Measurements from ENCODE around the gene LGALS4. TPM values are rescaled to one million over a fixed set of nuclear protein-coding genes. Genes with fewer than 3 reads are reported as not detected.

The LGALS4 gene
- total and polyA plus RNA-seq, 5 donors from 2014 or later = 0.10 to 2.1 TPM; not detected in 3

DNA sequence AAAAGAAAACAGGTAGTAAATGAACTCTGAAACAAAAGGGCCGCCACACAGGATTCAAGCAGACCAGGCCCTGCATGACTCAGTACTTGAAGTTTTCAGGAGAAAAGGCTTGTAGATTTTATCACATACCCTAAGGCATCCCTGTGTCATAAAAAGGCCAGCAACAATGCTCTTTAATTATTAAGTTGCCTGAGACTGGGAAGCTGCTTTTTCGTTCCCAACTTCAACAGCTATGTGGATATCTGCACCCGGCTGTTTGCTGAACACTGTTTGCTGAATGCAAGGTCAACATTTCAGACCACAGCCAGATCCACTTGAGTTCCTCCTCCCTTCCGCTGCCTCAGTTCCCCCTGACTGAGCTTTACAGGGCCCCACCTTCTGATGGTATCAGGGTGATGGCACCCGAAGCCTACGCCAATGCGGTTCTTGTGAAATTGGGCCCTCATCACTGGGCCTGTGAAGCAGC lies 24.9 kb upstream of the LGALS4 start:
- H3K4me3 Mint-ChIP-seq = peak overlapping the region in 1 of 4 donors; percentile 69
- H3K9me3 Mint-ChIP-seq = peaks cover 0 to 4% (median 0%) of the 10 kb centered on the region in 7 donors
- no peak overlapping the region for H3K4me3 ChIP-seq (ENCODE audit: low read depth, low read length)
- no peaks in the 10 kb centered on the region for H3K9me3 ChIP-seq (ENCODE audit: control insufficient read depth in 2 of 2, low read length in 2 of 2)
- H3K27me3 ChIP-seq (ENCODE audit: control insufficient read depth, insufficient read depth, low read length) = no peaks in the 10 kb centered on the region
- H3K36me3 ChIP-seq (ENCODE audit: control insufficient read depth, insufficient read depth, low read length) = peaks cover 67% of the 10 kb centered on the region
- no peak overlapping the region for H3K27ac ChIP-seq (ENCODE audit: insufficient read depth, low read length, poor library complexity, severe bottlenecking)
- H3K36me3 Mint-ChIP-seq = peaks cover 42% of the 10 kb centered on the region
- H3K27me3 Mint-ChIP-seq = peaks cover 11% of the 10 kb centered on the region
- H3K4me1 ChIP-seq (ENCODE audit: control insufficient read depth, insufficient read depth, low read length, poor library complexity, severe bottlenecking) = peaks cover 26% of the 10 kb centered on the region
- ATAC-seq (ENCODE audit: low read depth in 2 of 2) (no peak), DNase-seq (no peak)
- no peak overlapping the region for H3K27ac Mint-ChIP-seq
- peaks cover 11 to 43% (median 26%) of the 10 kb centered on the region in 4 donors for H3K4me1 Mint-ChIP-seq

GRCh38 chr19:38836983-38837626 lies 24.4 kb upstream of the LGALS4 start:
- Mint-ChIP-seq H3K9me3 (peaks cover 0 to 4% (median 0%) of the 10 kb centered on the region in 7 donors), H3K27ac (no peak overlapping the region), H3K4me3 (peak overlapping the region in 2 of 4 donors; percentile 69 to 71), H3K4me1 (peaks cover 7 to 41% (median 24%) of the 10 kb centered on the region in 4 donors), H3K36me3 (peaks cover 36% of the 10 kb centered on the region), H3K27me3 (peaks cover 9% of the 10 kb centered on the region)
- Histone ChIP-seq H3K27me3 (ENCODE audit: control insufficient read depth, insufficient read depth, low read length) (no peaks in the 10 kb centered on the region), H3K9me3 (ENCODE audit: control insufficient read depth in 2 of 2, low read length in 2 of 2) (no peaks in the 10 kb centered on the region), H3K4me3 (ENCODE audit: low read depth, low read length) (no peak overlapping the region), H3K36me3 (ENCODE audit: control insufficient read depth, insufficient read depth, low read length) (peaks cover 62% of the 10 kb centered on the region), H3K27ac (ENCODE audit: insufficient read depth, low read length, poor library complexity, severe bottlenecking) (no peak overlapping the region), H3K4me1 (ENCODE audit: control insufficient read depth, insufficient read depth, low read length, poor library complexity, severe bottlenecking) (peaks cover 24% of the 10 kb centered on the region)
- DNase-seq (no peak), ATAC-seq (ENCODE audit: low read depth in 2 of 2) (no peak)

DNA sequence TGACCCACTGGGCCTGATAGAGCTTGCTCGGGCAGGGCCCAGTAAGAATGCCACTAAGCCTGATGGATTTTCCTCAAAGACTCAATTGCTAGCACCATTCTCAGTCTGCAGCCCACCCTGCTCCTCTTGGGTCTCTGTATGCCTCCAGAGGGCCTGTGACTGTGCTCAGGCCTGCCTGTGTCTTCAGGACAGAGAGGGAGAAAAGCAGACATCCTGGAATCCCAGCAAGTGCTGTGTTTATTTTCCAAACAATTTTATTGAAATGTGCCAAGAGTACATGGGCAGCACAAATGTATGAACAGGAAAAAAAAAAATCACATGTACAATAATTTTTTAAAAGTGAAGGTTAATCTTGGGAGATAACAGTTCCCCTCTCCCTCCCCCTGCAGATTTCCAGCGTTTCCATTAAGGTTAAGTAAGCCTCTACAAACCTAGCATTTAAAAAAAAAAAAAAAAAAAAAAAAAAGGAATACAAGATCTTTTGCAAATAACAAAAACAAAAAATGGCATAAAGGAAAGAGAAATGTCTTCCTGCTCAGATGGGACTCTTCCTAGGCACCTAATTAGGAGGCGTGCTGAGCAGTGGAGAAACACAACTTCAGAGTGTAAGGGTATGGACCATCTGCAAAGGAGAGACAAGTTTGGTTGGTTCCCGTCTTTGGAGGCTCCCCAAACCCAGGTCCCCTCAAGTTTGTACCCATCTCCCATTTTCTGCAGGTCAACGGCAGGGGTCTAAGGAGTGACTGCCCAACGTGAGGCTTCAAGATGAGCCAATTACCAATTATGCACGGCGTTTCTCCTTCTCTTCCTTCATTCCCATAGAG lies 23.6 kb upstream of the LGALS4 start:
- Mint-ChIP-seq H3K27ac (peak overlapping the region in 2 of 3 donors; percentile 51 to 56), H3K4me3 (peak overlapping the region in 2 of 4 donors; percentile 69 to 71), H3K27me3 (peaks cover 4% of the 10 kb centered on the region), H3K4me1 (peaks cover 7 to 39% (median 22%) of the 10 kb centered on the region in 4 donors), H3K9me3 (peaks cover 0 to 4% (median 0%) of the 10 kb centered on the region in 7 donors), H3K36me3 (peaks cover 29% of the 10 kb centered on the region)
- DNase-seq (no peak), ATAC-seq (ENCODE audit: low read depth in 2 of 2) (no peak)
- Histone ChIP-seq H3K27me3 (ENCODE audit: control insufficient read depth, insufficient read depth, low read length) (no peaks in the 10 kb centered on the region), H3K36me3 (ENCODE audit: control insufficient read depth, insufficient read depth, low read length) (peaks cover 57% of the 10 kb centered on the region), H3K4me1 (ENCODE audit: control insufficient read depth, insufficient read depth, low read length, poor library complexity, severe bottlenecking) (peaks cover 19% of the 10 kb centered on the region), H3K27ac (ENCODE audit: insufficient read depth, low read length, poor library complexity, severe bottlenecking) (no peak overlapping the region), H3K9me3 (ENCODE audit: control insufficient read depth in 2 of 2, low read length in 2 of 2) (no peaks in the 10 kb centered on the region), H3K4me3 (ENCODE audit: low read depth, low read length) (no peak overlapping the region)

- peak overlapping the region in 2 of 4 donors; percentile 69 to 88 for H3K4me3 Mint-ChIP-seq
- peaks cover 30% of the 10 kb centered on the region for H3K36me3 Mint-ChIP-seq
- DNase-seq = no peak
- H3K27me3 ChIP-seq (ENCODE audit: control insufficient read depth, insufficient read depth, low read length) = no peaks in the 10 kb centered on the region
- H3K27ac Mint-ChIP-seq = no peak overlapping the region
- peaks cover 46% of the 10 kb centered on the region for H3K36me3 ChIP-seq (ENCODE audit: control insufficient read depth, insufficient read depth, low read length)
- H3K9me3 ChIP-seq (ENCODE audit: control insufficient read depth in 2 of 2, low read length in 2 of 2) = no peaks in the 10 kb centered on the region
- peaks cover 7 to 44% (median 24%) of the 10 kb centered on the region in 4 donors for H3K4me1 Mint-ChIP-seq
- ATAC-seq (ENCODE audit: low read depth in 2 of 2) = no peak
- peaks cover 19% of the 10 kb centered on the region for H3K4me1 ChIP-seq (ENCODE audit: control insufficient read depth, insufficient read depth, low read length, poor library complexity, severe bottlenecking)
- H3K27ac ChIP-seq (ENCODE audit: insufficient read depth, low read length, poor library complexity, severe bottlenecking) = no peak overlapping the region
- H3K4me3 ChIP-seq (ENCODE audit: low read depth, low read length) = no peak overlapping the region
- no peaks in the 10 kb centered on the region for H3K27me3 Mint-ChIP-seq
- peaks cover 0 to 4% (median 0%) of the 10 kb centered on the region in 7 donors for H3K9me3 Mint-ChIP-seq
These were observed 21.8 kb upstream of the LGALS4 start for GRCh38 chr19:38834590-38834989.

DNA sequence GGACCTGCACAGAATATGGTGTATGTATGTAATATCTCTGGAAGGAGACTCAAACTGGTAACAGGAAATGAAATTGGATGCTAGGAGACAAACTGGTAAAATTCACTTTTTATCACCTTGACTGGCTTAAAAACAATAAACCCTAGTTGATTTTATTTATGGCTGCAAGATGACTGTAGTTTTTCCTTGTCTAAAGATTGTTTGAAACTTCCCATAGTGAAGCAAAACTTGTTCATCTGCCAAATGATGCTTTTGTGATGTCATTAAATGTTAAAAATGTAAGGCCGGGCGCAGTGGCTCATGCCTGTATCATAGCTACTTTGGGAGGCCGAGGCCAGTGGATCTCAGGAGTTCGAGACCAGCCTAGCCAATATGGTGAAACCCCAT lies 21.4 kb upstream of the LGALS4 start:
- peaks cover 25% of the 10 kb centered on the region for H3K36me3 Mint-ChIP-seq
- peaks cover 19% of the 10 kb centered on the region for H3K4me1 ChIP-seq (ENCODE audit: control insufficient read depth, insufficient read depth, low read length, poor library complexity, severe bottlenecking)
- H3K27me3 Mint-ChIP-seq = no peaks in the 10 kb centered on the region
- H3K9me3 Mint-ChIP-seq = peaks cover 0 to 4% (median 0%) of the 10 kb centered on the region in 7 donors
- H3K9me3 ChIP-seq (ENCODE audit: control insufficient read depth in 2 of 2, low read length in 2 of 2) = no peaks in the 10 kb centered on the region
- no peak overlapping the region for H3K27ac ChIP-seq (ENCODE audit: insufficient read depth, low read length, poor library complexity, severe bottlenecking)
- peaks cover 41% of the 10 kb centered on the region for H3K36me3 ChIP-seq (ENCODE audit: control insufficient read depth, insufficient read depth, low read length)
- H3K27ac Mint-ChIP-seq = no peak overlapping the region
- ATAC-seq (ENCODE audit: low read depth in 2 of 2) (no peak), DNase-seq (no peak)
- H3K4me3 ChIP-seq (ENCODE audit: low read depth, low read length) = no peak overlapping the region
- H3K27me3 ChIP-seq (ENCODE audit: control insufficient read depth, insufficient read depth, low read length) = no peaks in the 10 kb centered on the region
- H3K4me3 Mint-ChIP-seq = peak overlapping the region in 1 of 4 donors; percentile 69
- H3K4me1 Mint-ChIP-seq = peaks cover 7 to 43% (median 24%) of the 10 kb centered on the region in 4 donors

- ATAC-seq (ENCODE audit: low read depth in 2 of 2) = no peak
- Mint-ChIP-seq H3K27me3 (no peaks in the 10 kb centered on the region), H3K36me3 (peaks cover 19% of the 10 kb centered on the region), H3K4me3 (peak overlapping the region in 2 of 4 donors; percentile 9 to 15), H3K4me1 (peaks cover 7 to 40% (median 26%) of the 10 kb centered on the region in 4 donors), H3K9me3 (peaks cover 0 to 1% (median 0%) of the 10 kb centered on the region in 7 donors), H3K27ac (no peak overlapping the region)
- H3K4me3 ChIP-seq (ENCODE audit: low read depth, low read length) = no peak overlapping the region
- no peaks in the 10 kb centered on the region for H3K9me3 ChIP-seq (ENCODE audit: control insufficient read depth in 2 of 2, low read length in 2 of 2)
- no peak for DNase-seq
- H3K27me3 ChIP-seq (ENCODE audit: control insufficient read depth, insufficient read depth, low read length) = no peaks in the 10 kb centered on the region
- H3K36me3 ChIP-seq (ENCODE audit: control insufficient read depth, insufficient read depth, low read length) = peaks cover 33% of the 10 kb centered on the region
- H3K4me1 ChIP-seq (ENCODE audit: control insufficient read depth, insufficient read depth, low read length, poor library complexity, severe bottlenecking) = peaks cover 19% of the 10 kb centered on the region
- H3K27ac ChIP-seq (ENCODE audit: insufficient read depth, low read length, poor library complexity, severe bottlenecking) = no peak overlapping the region
These were observed 20.3 kb upstream of the LGALS4 start for GRCh38 chr19:38833092-38833425.

DNA sequence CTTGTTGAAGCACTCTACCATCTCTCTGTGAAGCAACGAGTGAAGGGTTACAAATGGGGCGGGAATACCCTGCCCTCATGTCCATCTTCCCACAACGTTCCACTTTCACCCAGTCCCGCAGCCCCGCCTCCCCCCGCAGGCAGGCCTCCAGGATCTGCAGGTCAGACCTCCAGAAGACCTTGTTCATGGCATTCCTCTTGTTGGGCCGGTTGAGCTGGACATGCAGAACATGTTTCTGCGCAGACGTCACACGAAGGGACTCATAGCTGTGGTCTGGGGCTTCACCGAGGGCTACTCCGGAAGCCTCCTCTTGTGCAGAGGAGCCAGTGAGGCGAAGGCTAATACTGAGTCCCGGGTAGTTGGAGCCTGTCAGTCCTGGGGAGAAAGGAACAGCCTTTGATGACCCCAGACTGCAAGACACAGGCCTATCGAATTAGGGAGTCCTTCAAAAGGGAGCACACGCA lies 18.4 kb upstream of the LGALS4 start:
- no peaks in the 10 kb centered on the region for H3K27me3 Mint-ChIP-seq
- Histone ChIP-seq H3K4me3 (ENCODE audit: low read depth, low read length) (peak overlapping the region; percentile 94), H3K27ac (ENCODE audit: insufficient read depth, low read length, poor library complexity, severe bottlenecking) (peak overlapping the region; percentile 77), H3K9me3 (ENCODE audit: control insufficient read depth in 2 of 2, low read length in 2 of 2) (no peaks in the 10 kb centered on the region), H3K4me1 (ENCODE audit: control insufficient read depth, insufficient read depth, low read length, poor library complexity, severe bottlenecking) (peaks cover 26% of the 10 kb centered on the region), H3K27me3 (ENCODE audit: control insufficient read depth, insufficient read depth, low read length) (no peaks in the 10 kb centered on the region), H3K36me3 (ENCODE audit: control insufficient read depth, insufficient read depth, low read length) (peaks cover 27% of the 10 kb centered on the region)
- peaks cover 15% of the 10 kb centered on the region for H3K36me3 Mint-ChIP-seq
- no peaks in the 10 kb centered on the region for H3K9me3 Mint-ChIP-seq
- DNase-seq (no peak), ATAC-seq (ENCODE audit: low read depth in 2 of 2) (peak; percentile 4 to 8)
- H3K4me1 Mint-ChIP-seq = peaks cover 7 to 58% (median 32%) of the 10 kb centered on the region in 4 donors
- peak overlapping the region; percentile 77 to 94 (median 91) for H3K27ac Mint-ChIP-seq
- peak overlapping the region; percentile 93 to 100 (median 95) for H3K4me3 Mint-ChIP-seq
